Activated CD8-positive, alpha-beta T cell treated with anti-CD3 and anti-CD28 coated beads for 36 hours (primary cell): ENCODE data around the gene NXPE2. TPM values are rescaled to one million over a fixed set of nuclear protein-coding genes. Genes with fewer than 3 reads are reported as not detected.

Experiments used
- ATAC-seq: fragments of 200-7000 bp; cut with Tn5 transposase; one replicate; pipeline ENCODE4 v1.10.0; 2021; ENCODE audit warnings: mild to moderate bottlenecking, moderate library complexity
- CTCF ChIA-PET: fragments of 350-600 bp; sonication (Branson Sonifier 250); formaldehyde crosslinking; loops from one replicate; lab custom pipeline; 2021; ENCODE audit warnings: antibody characterized with exemption; lab: Charles Lee
- POLR2A ChIA-PET: fragments of 350-600 bp; sonication (Branson Sonifier 250); formaldehyde crosslinking; loops from one replicate; lab custom pipeline; 2021; ENCODE audit warnings: antibody characterized with exemption; lab: Charles Lee
- DNase-seq: peaks from one replicate; pipeline ENCODE4 v3.0.0-alpha.2; 2020
- H3K27ac Mint-ChIP-seq: one replicate; pipeline ENCODE4 v1.8.0; 2021; ENCODE audit warnings: mild to moderate bottlenecking, mixed read lengths
- H3K27me3 Mint-ChIP-seq: one replicate; pipeline ENCODE4 v1.8.0; 2021; ENCODE audit warnings: mixed read lengths
- H3K36me3 Mint-ChIP-seq: one replicate; pipeline ENCODE4 v1.8.0; 2021; ENCODE audit warnings: low read depth, mixed read lengths
- H3K4me1 Mint-ChIP-seq: one replicate; pipeline ENCODE4 v1.8.0; 2021; ENCODE audit warnings: low read depth, mixed read lengths
- H3K4me3 Mint-ChIP-seq: one replicate; pipeline ENCODE4 v1.8.0; 2021; ENCODE audit warnings: mild to moderate bottlenecking, moderate library complexity, mixed read lengths
- H3K9me3 Mint-ChIP-seq: one replicate; pipeline ENCODE4 v1.8.0; 2021; ENCODE audit warnings: mixed read lengths
- intact Hi-C: fragments of 100-400 bp; cut with micrococcal nuclease; formaldehyde crosslinking; loops from one replicate; pipeline ENCODE4 v1.10.0; 2022
- total RNA-seq, 2 experiments: library from RNA; stranded (reverse); gene quantifications; one replicate each; pipeline ENCODE4 v1.2.3, GENCODE V29; 2021
- TF ChIP-seq, protein P1 (sequence below): fragments of 200-600 bp; IDR thresholded peaks from one replicate; pipeline ENCODE4 v1.8.0; 2022; ENCODE audit warnings: antibody characterized with exemption, mild to moderate bottlenecking

Gene NXPE2
- total RNA-seq, 2 experiments from 2014 or later: not detected

DNA sequence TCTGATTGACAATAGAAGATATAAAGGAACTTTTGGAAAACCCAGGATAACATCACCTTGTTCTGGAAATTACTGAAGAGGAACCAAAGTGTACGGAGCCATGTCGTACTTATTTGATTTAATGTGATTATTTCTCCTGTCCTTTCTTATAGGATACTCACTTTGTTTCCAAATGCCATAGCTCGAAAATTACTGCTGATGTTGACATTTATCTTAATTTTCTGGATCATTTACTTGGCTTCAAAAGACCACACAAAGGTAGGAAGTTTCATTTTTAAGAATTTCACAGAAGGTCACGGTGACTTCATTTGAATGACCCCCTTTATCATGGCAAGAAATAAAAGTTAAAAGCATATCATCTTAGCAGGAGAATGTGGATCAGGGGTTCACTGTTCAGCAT, 1.2 kb downstream of the NXPE2 start:
- CTCF ChIA-PET: no interaction called here
- Mint-ChIP-seq H3K27ac (no peak overlapping the region), H3K9me3 (peaks cover 6% of the 10 kb centered on the region), H3K4me1 (no peaks in the 10 kb centered on the region), H3K27me3 (no peaks in the 10 kb centered on the region), H3K4me3 (no peak overlapping the region), H3K36me3 (no peaks in the 10 kb centered on the region)
- no peak for DNase-seq
- TF ChIP-seq, protein P1, sequence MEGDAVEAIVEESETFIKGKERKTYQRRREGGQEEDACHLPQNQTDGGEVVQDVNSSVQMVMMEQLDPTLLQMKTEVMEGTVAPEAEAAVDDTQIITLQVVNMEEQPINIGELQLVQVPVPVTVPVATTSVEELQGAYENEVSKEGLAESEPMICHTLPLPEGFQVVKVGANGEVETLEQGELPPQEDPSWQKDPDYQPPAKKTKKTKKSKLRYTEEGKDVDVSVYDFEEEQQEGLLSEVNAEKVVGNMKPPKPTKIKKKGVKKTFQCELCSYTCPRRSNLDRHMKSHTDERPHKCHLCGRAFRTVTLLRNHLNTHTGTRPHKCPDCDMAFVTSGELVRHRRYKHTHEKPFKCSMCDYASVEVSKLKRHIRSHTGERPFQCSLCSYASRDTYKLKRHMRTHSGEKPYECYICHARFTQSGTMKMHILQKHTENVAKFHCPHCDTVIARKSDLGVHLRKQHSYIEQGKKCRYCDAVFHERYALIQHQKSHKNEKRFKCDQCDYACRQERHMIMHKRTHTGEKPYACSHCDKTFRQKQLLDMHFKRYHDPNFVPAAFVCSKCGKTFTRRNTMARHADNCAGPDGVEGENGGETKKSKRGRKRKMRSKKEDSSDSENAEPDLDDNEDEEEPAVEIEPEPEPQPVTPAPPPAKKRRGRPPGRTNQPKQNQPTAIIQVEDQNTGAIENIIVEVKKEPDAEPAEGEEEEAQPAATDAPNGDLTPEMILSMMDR: no peak
- intact Hi-C loops: no loop called here
- POLR2A ChIA-PET: no interaction called here
- no peak for ATAC-seq

DNA sequence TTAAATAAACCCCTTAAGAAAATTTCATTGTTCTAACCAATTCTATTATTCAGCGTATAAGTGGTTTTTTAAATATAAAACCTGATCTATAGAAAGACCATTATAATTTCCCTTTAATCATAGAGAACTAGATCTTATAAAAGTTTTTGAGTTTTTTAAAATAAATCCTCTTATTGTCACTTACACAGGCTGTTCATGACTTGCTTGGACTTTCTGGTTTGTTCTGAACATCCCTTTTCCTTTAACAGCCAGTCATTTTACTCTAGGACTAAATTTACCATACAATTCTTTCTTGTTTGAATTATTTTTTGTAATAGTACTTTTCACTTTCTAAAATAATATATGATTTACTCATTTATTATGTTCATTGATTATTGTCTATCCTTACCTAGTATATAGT, 4.7 kb downstream of the NXPE2 start:
- no peaks in the 10 kb centered on the region for H3K36me3 Mint-ChIP-seq
- DNase-seq (no peak), ATAC-seq (no peak)
- peaks cover 6% of the 10 kb centered on the region for H3K9me3 Mint-ChIP-seq
- intact Hi-C loops: no loop called here
- POLR2A ChIA-PET: no interaction called here
- no peaks in the 10 kb centered on the region for H3K4me1 Mint-ChIP-seq
- no peaks in the 10 kb centered on the region for H3K27me3 Mint-ChIP-seq
- CTCF ChIA-PET: no interaction called here
- no peak overlapping the region for H3K4me3 Mint-ChIP-seq
- TF ChIP-seq, protein P1: no peak
- no peak overlapping the region for H3K27ac Mint-ChIP-seq

DNA sequence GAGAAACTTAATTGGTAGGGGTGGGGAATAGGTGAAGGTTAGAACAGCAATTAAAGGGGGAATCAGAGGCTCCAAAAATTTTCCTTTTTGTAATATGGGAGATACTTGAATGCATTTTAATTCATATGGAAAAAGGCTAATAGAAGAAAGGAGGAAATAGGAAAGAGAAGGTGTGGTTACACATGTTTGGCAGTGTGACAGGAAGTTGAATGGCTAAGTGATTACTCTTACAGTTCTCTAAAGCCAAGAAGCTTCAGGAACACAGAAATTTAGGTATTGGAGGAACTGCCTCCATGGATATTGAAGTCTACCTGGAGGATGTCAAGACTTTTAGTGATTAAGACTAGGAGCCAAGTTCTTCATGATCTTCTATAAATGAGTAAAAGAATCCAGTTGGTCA, 6.3 kb downstream of the NXPE2 start:
- Mint-ChIP-seq H3K36me3 (no peaks in the 10 kb centered on the region), H3K9me3 (peaks cover 6% of the 10 kb centered on the region), H3K4me1 (no peaks in the 10 kb centered on the region), H3K27me3 (no peaks in the 10 kb centered on the region), H3K4me3 (no peak overlapping the region), H3K27ac (no peak overlapping the region)
- ATAC-seq: no peak
- no peak for DNase-seq
- ChIA-PET POLR2A (no interaction called here), CTCF (no interaction called here)
- intact Hi-C loops: no loop called here
- TF ChIP-seq, protein P1: no peak

DNA sequence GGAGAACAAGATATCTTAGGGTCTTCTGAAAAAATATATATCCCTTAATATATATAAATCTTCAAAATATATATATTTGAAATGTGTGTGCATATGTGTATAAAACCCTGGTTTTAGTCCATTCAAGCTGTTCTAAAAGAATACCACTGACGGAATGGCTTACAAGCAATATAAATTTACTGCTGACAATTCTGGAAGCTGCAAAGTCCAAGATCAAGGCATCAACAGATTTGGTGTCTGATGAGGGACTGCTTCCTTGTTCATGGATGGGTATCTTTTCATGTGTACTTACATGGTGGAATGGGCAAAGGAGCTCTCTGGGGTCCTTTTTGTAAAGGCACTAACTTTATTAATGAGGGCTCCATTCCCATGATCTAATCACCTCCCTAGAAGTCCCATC, 6.8 kb downstream of the NXPE2 start:
- H3K27ac Mint-ChIP-seq: no peak overlapping the region
- CTCF ChIA-PET: no interaction called here
- H3K4me3 Mint-ChIP-seq: no peak overlapping the region
- H3K36me3 Mint-ChIP-seq: no peaks in the 10 kb centered on the region
- ATAC-seq (no peak), DNase-seq (no peak)
- peaks cover 6% of the 10 kb centered on the region for H3K9me3 Mint-ChIP-seq
- POLR2A ChIA-PET: no interaction called here
- no peaks in the 10 kb centered on the region for H3K4me1 Mint-ChIP-seq
- no peaks in the 10 kb centered on the region for H3K27me3 Mint-ChIP-seq
- TF ChIP-seq, protein P1: no peak
- intact Hi-C loops: no loop called here

DNA sequence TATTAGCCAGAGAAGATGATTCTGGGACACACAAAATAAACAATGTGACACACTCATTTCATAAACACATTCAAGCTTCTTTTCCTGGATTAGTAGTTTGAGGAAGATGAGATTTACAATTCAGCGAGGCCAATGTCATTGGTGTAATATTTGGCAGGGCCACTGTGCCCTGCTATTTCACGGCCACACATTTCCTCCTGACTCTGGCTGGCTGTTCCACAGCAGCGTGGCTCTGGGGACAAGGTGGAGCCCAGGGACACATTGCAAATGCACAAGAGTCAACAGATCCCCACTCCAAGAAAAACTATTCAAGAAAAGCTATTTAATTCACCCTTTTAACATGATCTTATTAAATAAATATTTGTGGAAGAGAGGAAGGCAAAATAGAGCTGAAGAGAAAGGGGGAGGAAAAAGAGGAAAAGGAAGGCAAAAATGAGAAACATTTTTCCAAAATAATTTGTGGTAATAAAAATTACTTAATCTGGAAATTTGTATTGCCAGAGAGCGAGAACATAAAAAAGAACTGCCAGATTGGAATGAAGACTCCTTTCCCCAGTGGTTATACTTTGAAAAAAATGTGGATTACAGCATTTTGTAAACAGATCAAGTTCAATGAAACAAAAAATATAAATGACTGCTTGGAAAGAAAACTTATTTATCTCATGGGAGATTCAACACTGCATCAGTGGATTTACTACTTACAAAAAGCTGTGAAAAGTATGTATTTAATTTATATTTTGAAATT, 27.1 kb downstream of the NXPE2 start:
- ATAC-seq (no peak), DNase-seq (no peak)
- TF ChIP-seq, protein P1: no peak
- Mint-ChIP-seq H3K27me3 (peaks cover 1% of the 10 kb centered on the region), H3K9me3 (peaks cover 5% of the 10 kb centered on the region), H3K36me3 (no peaks in the 10 kb centered on the region), H3K4me3 (no peak overlapping the region), H3K27ac (no peak overlapping the region), H3K4me1 (no peaks in the 10 kb centered on the region)
- ChIA-PET POLR2A (no interaction called here), CTCF (no interaction called here)
- intact Hi-C loops: no loop called here
